Bone marrow (tissue), 2 donors: ENCODE measurements around the gene KRTAP5-4.
"Not testable (repeated sequence)": the region's sequence is repeated elsewhere in the genome, so short reads cannot be mapped to it uniquely, and the experiment has no call there.

Source experiments
- DNase-seq, 2 donors: peaks; one replicate each; lab custom pipeline; 2025; lab: John Stamatoyannopoulos, UW

KRTAP5-4 gene

GRCh38 chr11:1600626-1601025 lies 21.3 kb downstream of the KRTAP5-4 start:
- DNase-seq: no peak

- no peak for DNase-seq
Measured at GRCh38 chr11:1598816-1599215, 23.1 kb downstream of the KRTAP5-4 start.

- not testable (repeated sequence) for DNase-seq
Measured at GRCh38 chr11:1598406-1598805, 23.5 kb downstream of the KRTAP5-4 start.

GRCh38 chr11:1597994-1598380 lies 24.0 kb downstream of the KRTAP5-4 start, which contains the start of gene KRTAP5-2:
KRTAP5-2 (minus strand) TSS chr11:1598294; CDS start chr11:1598250, 44 bp downstream.
- no peak for DNase-seq

GRCh38 chr11:1597331-1597993 lies 24.5 kb downstream of the KRTAP5-4 start:
- no peak for DNase-seq

- not testable (repeated sequence) for DNase-seq
Measured at GRCh38 chr11:1596576-1597121, 25.3 kb downstream of the KRTAP5-4 start.

- not testable (repeated sequence) for DNase-seq
Measured at GRCh38 chr11:1595994-1596575, 25.9 kb downstream of the KRTAP5-4 start.

GRCh38 chr11:1592628-1593027 lies 29.3 kb downstream of the KRTAP5-4 start:
- DNase-seq: no peak

- DNase-seq: no peak
Measured at GRCh38 chr11:1589996-1590395, 31.9 kb downstream of the KRTAP5-4 start.

- DNase-seq: not testable (repeated sequence)
Measured at GRCh38 chr11:1589191-1589963, 32.6 kb downstream of the KRTAP5-4 start.

GRCh38 chr11:1586699-1587098 lies 35.2 kb downstream of the KRTAP5-4 start:
- DNase-seq: no peak

GRCh38 chr11:1584661-1585370 lies 37.1 kb downstream of the KRTAP5-4 start, which contains the start of gene KRTAP5-1:
KRTAP5-1 (minus strand) TSS chr11:1585283; CDS start chr11:1585249, 34 bp downstream.
- not testable (repeated sequence) for DNase-seq

GRCh38 chr11:1582909-1583308 lies 39.0 kb downstream of the KRTAP5-4 start:
- not testable (repeated sequence) for DNase-seq

GRCh38 chr11:1581976-1582375 lies 40.0 kb downstream of the KRTAP5-4 start:
- no peak for DNase-seq

- no peak for DNase-seq
Measured at GRCh38 chr11:1576825-1577224, 45.1 kb downstream of the KRTAP5-4 start.

- not testable (repeated sequence) for DNase-seq
Measured at GRCh38 chr11:1575756-1576155, 46.2 kb downstream of the KRTAP5-4 start.

GRCh38 chr11:1574933-1575242 lies 47.0 kb downstream of the KRTAP5-4 start:
- no peak for DNase-seq

- DNase-seq: peak in 1 of 2 donors; percentile 9
Measured at GRCh38 chr11:1574238-1574932, 47.6 kb downstream of the KRTAP5-4 start.

- DNase-seq: no peak
Measured at GRCh38 chr11:1573903-1574237, 48.1 kb downstream of the KRTAP5-4 start.

GRCh38 chr11:1573077-1573902 lies 48.6 kb downstream of the KRTAP5-4 start:
- DNase-seq: no peak
